Pancreas (tissue), 10 donors: ENCODE data around the gene NEDD4. TPM values are rescaled to one million over a fixed set of nuclear protein-coding genes. Genes with fewer than 3 reads are reported as not detected.

Experiments used
- ATAC-seq, 4 donors: fragments of 200-7000 bp; cut with Tn5 transposase; one replicate each; pipeline versions ENCODE4 v1.8.0 to v1.9.1; 2020; ENCODE audit warnings: mild to moderate bottlenecking in 4 of 4, moderate library complexity in 4 of 4
- DNase-seq, 6 donors: peaks; one replicate each; pipeline ENCODE4 v3.0.0-alpha.2; 2020
- FAIRE-seq: peaks from 2 replicates; lab custom pipeline; 2012; peaks lifted over from hg19 to GRCh38; lab: Jason Lieb, UNC
- H3K27ac ChIP-seq, 4 donors: fragments of 200-600 bp; sonication (generic); 1 replicate in 3 of 4; 2 replicates in 1 of 4; pipeline versions ENCODE4 v1.5.0 to v1.8.0; 2020
- H3K27me3 ChIP-seq, 4 donors: fragments of 200-600 bp; one replicate each; pipeline ENCODE4 v1.8.0; 2021
- H3K36me3 ChIP-seq, 3 donors: fragments of 200-600 bp; sonication (generic) in 1 of 3; one replicate each; pipeline versions ENCODE4 v1.5.0 to v1.8.0; 2020 to 2021
- H3K4me1 ChIP-seq, 3 donors: fragments of 200-600 bp; one replicate each; pipeline ENCODE4 v1.8.0; 2021
- H3K4me3 ChIP-seq, 4 donors: fragments of 200-600 bp; sonication (generic) in 2 of 4; one replicate each; pipeline versions ENCODE4 v1.5.0 to v1.8.0; 2020 to 2021
- H3K9me3 ChIP-seq, 4 donors: fragments of 200-600 bp; one replicate each; pipeline ENCODE4 v1.8.0; 2021
- WGBS, 2 donors: extraction: QIAGEN DNeasy Blood & Tissue Kit; methylation state at CpG; one replicate each; pipeline ENCODE4 v1.1.7; 2013; 5-methylcytosine and 5-hydroxymethylcytosine counted together
- intact Hi-C, 3 donors: fragments of 100-400 bp; cut with DNase I; formaldehyde crosslinking; loops; one replicate each; pipeline versions ENCODE4 v1.11.1 to v1.14.2; 2022
- polyA plus RNA-seq, 2 donors: library from polyadenylated mRNA; stranded (reverse); fragments of 200-250 nt; gene quantifications; one replicate each; pipeline ENCODE4 v1.2.3, GENCODE V29; 2013
- total RNA-seq, 6 donors: library from RNA; stranded (reverse); fragmentation: NEBNext Ultra II Directional in 4 of 6; extraction: Animal tissue kit (Norgen Biotek cat#: 25700) in 4 of 6; gene quantifications; one replicate each; pipeline versions ENCODE4 v1.2.1 to v1.2.4, GENCODE V29; 2021 to 2023
- TF ChIP-seq, protein P1 (sequence below), 4 donors: fragments of 200-600 bp; sonication (generic) in 3 of 4; IDR thresholded peaks; one replicate each; pipeline versions ENCODE4 v1.5.0 to v1.8.0; 2021; ENCODE audit warnings: antibody characterized with exemption in 4 of 4
- donor health status: healthy with polysubstance abuse.
- donor health status: DM: no; HTN: no; CAD: no; lungs with moderate emphysema.
- donor health status: DM: no; HTN: no; CAD: no.
- donor health status: control.
- donor health status: control.
- donor health status: Bipolar disorder and iron deficiency.
- donor health status: DM: yes; HTN: yes; CAD: no.
- donor health status: DM: no; HTN: no; CAD: no.
- donor health status: DM: no; HTN: no; CAD: no.
- donor health status: DM: yes; HTN: yes; CAD: no.

NEDD4 gene
- total and polyA plus RNA-seq, 8 donors: 1.4 to 9.5 (median 4.6) TPM

DNA sequence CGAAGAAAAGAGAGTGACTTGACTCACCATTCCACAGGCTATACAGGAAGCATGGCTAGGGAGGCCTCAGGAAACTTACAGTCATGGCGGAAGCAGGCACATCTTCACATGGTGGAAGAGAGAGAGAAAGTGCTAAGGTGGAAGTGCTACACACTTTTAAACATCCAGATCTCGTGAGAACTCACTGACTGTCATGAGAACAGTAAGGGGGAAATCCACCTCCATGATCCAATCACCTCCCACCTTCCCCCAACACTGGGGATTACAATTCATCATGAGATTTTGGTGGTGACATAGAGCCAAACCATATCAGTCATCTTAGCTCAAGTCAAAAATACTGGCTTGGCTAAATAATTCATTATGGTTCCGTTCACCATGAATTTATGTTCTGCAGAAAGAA, 45.3 kb upstream of the NEDD4 start:
- intact Hi-C loops: no loop called here
- no peak overlapping the region for H3K4me3 ChIP-seq
- H3K27me3 ChIP-seq: no peaks in the 10 kb centered on the region
- H3K9me3 ChIP-seq: no peaks in the 10 kb centered on the region
- no peak for DNase-seq
- H3K4me1 ChIP-seq: peaks cover 0 to 8% (median 4%) of the 10 kb centered on the region in 3 donors
- TF ChIP-seq, protein P1, sequence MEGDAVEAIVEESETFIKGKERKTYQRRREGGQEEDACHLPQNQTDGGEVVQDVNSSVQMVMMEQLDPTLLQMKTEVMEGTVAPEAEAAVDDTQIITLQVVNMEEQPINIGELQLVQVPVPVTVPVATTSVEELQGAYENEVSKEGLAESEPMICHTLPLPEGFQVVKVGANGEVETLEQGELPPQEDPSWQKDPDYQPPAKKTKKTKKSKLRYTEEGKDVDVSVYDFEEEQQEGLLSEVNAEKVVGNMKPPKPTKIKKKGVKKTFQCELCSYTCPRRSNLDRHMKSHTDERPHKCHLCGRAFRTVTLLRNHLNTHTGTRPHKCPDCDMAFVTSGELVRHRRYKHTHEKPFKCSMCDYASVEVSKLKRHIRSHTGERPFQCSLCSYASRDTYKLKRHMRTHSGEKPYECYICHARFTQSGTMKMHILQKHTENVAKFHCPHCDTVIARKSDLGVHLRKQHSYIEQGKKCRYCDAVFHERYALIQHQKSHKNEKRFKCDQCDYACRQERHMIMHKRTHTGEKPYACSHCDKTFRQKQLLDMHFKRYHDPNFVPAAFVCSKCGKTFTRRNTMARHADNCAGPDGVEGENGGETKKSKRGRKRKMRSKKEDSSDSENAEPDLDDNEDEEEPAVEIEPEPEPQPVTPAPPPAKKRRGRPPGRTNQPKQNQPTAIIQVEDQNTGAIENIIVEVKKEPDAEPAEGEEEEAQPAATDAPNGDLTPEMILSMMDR (IDR thresholded peaks at IDR 0.05): no peak
- WGBS, 2 donors: 83 to 85% methylated on average over 4 of the region's 4 CpGs
- H3K27ac ChIP-seq: no peak overlapping the region
- no peaks in the 10 kb centered on the region for H3K36me3 ChIP-seq
- FAIRE-seq: no peak
- ATAC-seq: no peak

DNA sequence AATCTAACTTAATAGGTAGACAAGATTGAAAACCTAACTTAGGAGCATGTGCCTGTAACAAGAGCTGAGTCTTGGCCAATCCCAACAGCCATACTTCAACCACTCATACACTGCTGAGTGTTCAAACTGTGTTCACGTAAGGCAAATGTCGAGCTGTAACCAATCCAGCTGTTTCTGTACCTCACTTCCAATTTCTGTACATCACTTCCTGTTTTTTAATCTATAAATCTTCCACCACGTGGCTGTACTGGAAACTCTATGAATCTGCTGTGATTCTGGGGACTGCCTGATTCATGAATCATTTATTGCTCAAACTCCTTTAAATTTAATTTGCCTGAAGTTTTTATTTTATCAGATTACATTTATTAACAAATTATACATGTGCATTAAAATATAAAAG, 44.6 kb upstream of the NEDD4 start:
- intact Hi-C loops: no loop called here
- no peaks in the 10 kb centered on the region for H3K27me3 ChIP-seq
- H3K27ac ChIP-seq: no peak overlapping the region
- ATAC-seq (no peak), DNase-seq (no peak), FAIRE-seq (no peak)
- peaks cover 0 to 8% (median 4%) of the 10 kb centered on the region in 3 donors for H3K4me1 ChIP-seq
- H3K36me3 ChIP-seq: no peaks in the 10 kb centered on the region
- H3K9me3 ChIP-seq: no peaks in the 10 kb centered on the region
- WGBS, 2 donors: 62 to 74% methylated on average over 3 of the region's 3 CpGs
- TF ChIP-seq, protein P1 (IDR thresholded peaks at IDR 0.05): no peak
- H3K4me3 ChIP-seq: no peak overlapping the region

DNA sequence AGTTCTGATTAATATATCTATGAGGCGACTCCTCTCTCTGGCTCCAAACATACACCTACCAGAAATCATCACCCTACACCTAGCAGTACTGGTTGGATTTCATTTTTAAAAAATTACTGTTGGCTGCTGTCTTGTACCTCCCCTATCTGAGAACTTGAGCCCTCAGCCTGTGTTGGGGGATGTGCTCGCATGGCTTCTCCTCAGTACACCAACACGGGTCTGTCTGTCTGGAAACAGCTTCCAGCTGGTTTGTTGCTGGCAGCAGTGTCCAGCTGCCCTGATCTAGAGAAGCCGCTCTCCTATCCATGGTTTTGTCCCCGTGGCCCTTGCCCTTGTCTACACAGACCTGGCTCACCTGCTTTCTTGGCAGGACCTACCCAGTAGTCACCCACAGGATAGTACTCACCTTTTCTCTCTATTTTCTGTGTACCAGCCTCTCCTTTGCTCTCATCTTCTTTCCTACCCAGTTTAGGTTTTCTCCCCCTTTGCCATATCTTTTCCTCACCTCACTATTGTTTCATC, 43.2 kb upstream of the NEDD4 start:
- Histone ChIP-seq H3K27me3 (no peaks in the 10 kb centered on the region), H3K27ac (no peak overlapping the region), H3K4me3 (no peak overlapping the region), H3K9me3 (no peaks in the 10 kb centered on the region), H3K4me1 (peaks cover 0 to 8% (median 4%) of the 10 kb centered on the region in 3 donors), H3K36me3 (no peaks in the 10 kb centered on the region)
- ATAC-seq (no peak), FAIRE-seq (no peak), DNase-seq (no peak)
- intact Hi-C loops: no loop called here
- TF ChIP-seq, protein P1 (IDR thresholded peaks at IDR 0.05): no peak
- WGBS, 2 donors: 75 to 85% methylated on average over 5 of the region's 5 CpGs

DNA sequence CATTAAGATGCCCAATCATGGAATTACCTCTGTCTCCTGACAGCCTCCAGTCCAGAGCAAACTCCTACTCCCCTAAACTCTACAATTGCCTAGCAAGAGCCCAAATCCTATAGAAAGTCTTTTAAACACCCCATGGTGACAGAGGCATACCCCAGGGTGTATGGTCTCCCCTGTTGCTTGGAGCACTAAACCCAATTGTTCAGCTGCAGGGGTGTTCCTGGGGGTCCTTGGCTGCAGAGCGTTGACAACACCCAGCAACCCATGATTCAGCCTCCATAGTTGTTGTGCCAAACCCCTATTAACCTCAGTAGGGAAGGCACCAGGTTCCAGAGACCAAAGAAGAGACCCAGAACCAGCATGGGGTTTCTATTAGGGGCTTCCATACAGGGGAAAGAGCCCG, 41.8 kb upstream of the NEDD4 start:
- FAIRE-seq (no peak), ATAC-seq (no peak), DNase-seq (no peak)
- H3K27me3 ChIP-seq: no peaks in the 10 kb centered on the region
- H3K9me3 ChIP-seq: no peaks in the 10 kb centered on the region
- peaks cover 0 to 7% (median 4%) of the 10 kb centered on the region in 3 donors for H3K4me1 ChIP-seq
- H3K36me3 ChIP-seq: no peaks in the 10 kb centered on the region
- H3K27ac ChIP-seq: no peak overlapping the region
- no peak overlapping the region for H3K4me3 ChIP-seq
- TF ChIP-seq, protein P1 (IDR thresholded peaks at IDR 0.05): no peak
- WGBS, 2 donors: 73 to 83% methylated on average over 2 of the region's 2 CpGs
- intact Hi-C loops: no loop called here

DNA sequence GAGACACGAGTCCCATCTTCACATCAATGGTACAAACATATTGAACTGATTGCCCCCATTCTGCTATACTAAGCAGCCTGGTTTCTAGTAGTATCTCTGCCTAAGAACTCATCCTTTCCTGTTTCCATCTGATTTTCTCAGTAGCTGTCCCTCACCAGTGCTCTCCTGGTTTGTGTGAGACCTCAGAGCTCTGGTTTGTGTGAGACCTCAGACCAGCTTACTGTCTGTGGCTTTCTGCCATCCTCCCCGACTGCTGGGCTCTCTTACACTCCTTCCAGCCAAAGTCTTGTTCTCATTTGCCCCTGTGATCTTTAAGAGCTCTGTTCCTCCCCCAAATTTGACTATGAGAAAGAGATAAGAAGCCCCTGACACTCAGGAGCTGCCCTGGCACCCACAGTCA, 41.1 kb upstream of the NEDD4 start:
- 81 to 83% methylated on average over 2 of the region's 2 CpGs for WGBS, 2 donors
- ATAC-seq: no peak
- FAIRE-seq: no peak
- DNase-seq: no peak
- H3K4me1 ChIP-seq: no peaks in the 10 kb centered on the region
- no peaks in the 10 kb centered on the region for H3K27me3 ChIP-seq
- no peak overlapping the region for H3K27ac ChIP-seq
- H3K4me3 ChIP-seq: no peak overlapping the region
- TF ChIP-seq, protein P1 (IDR thresholded peaks at IDR 0.05): no peak
- intact Hi-C loops: no loop called here
- no peaks in the 10 kb centered on the region for H3K36me3 ChIP-seq
- H3K9me3 ChIP-seq: no peaks in the 10 kb centered on the region
